HepG2 (cell line): ENCODE data around the gene TNRC18. TPM values are rescaled to one million over a fixed set of nuclear protein-coding genes. Genes with fewer than 3 reads are reported as not detected.
A peak's percentile ranks its signal among the peaks of the same experiment; 100 is the strongest.

ENCODE experiments used
- ADNP ChIP-seq: sonication (generic); formaldehyde crosslinking; IDR thresholded peaks from 2 replicates; pipeline ENCODE4 v1.4.0; 2020; ENCODE audit warnings: missing genetic modification reagents
- FOXA1 ChIP-seq, 2 experiments: fragments of 450-650 bp in 1 of 2; sonication (generic) in 1 of 2; formaldehyde crosslinking in 1 of 2; IDR thresholded peaks; 2 replicates each; pipeline versions ENCODE4 v1.4.0 to v1.6.1; 2016 to 2020; ENCODE audit warnings: missing genetic modification reagents in 1 of 2
- HNRNPH1 ChIP-seq: fragments of 200-400 bp; formaldehyde crosslinking; optimal IDR thresholded peaks from 2 replicates; pipeline ENCODE3; 2017; ENCODE audit warnings: mild to moderate bottlenecking, low read depth, low read length
- KDM1A ChIP-seq: IDR thresholded peaks from 2 replicates; pipeline ENCODE4 v1.6.1; 2016; ENCODE audit warnings: missing compliant biosample characterization
- KLF6 ChIP-seq: IDR thresholded peaks from 2 replicates; pipeline ENCODE4 v1.8.0; 2016; ENCODE audit warnings: missing biosample characterization, missing genetic modification reagents
- RARA ChIP-seq: IDR thresholded peaks from 2 replicates; pipeline ENCODE4 v1.6.1; 2016; ENCODE audit warnings: missing genetic modification reagents, missing compliant biosample characterization
- SATB2 ChIP-seq: sonication (generic); formaldehyde crosslinking; IDR thresholded peaks from 2 replicates; pipeline ENCODE4 v1.5.0; 2020; ENCODE audit warnings: missing genetic modification reagents
- ZFAT ChIP-seq: sonication (generic); formaldehyde crosslinking; conservative IDR thresholded peaks from 2 replicates; pipeline ENCODE4 v1.8.1; 2023; ENCODE audit warnings: missing genetic modification reagents, inconsistent platforms
- ZNF251 ChIP-seq: sonication (generic); formaldehyde crosslinking; IDR thresholded peaks from 2 replicates; pipeline ENCODE4 v1.9.0; 2021; ENCODE audit warnings: mild to moderate bottlenecking, missing genetic modification reagents
- ZSCAN9 ChIP-seq: IDR thresholded peaks from 2 replicates; pipeline ENCODE4 v1.6.1; 2016; ENCODE audit warnings: borderline replicate concordance
- polyA plus RNA-seq, 8 experiments: library from polyadenylated mRNA; depleted of rRNA in 3 of 8; stranded (reverse) in 7 of 8; unstranded in 1 of 8; fragments of >200 nt; fragmentation: Illumina TruSeq in 4 of 8; extraction: Trizol in 4 of 8; gene quantifications; 2 replicates each; pipeline versions ENCODE4 v1.2.1 to v1.2.3, GENCODE V29; 2011 to 2016; ENCODE audit warnings: low read depth in 4 of 8, missing spikeins in 1 of 8, mixed read lengths in 1 of 8; ENCODE audit not compliant: insufficient read depth in 1 of 8
- total RNA-seq, 5 experiments: library from RNA; depleted of rRNA; stranded (reverse); fragments of >200 nt; fragmentation: Illumina TruSeq; extraction: Trizol; gene quantifications; 2 replicates each; pipeline ENCODE4 v1.2.3, GENCODE V29; 2016; ENCODE audit warnings: low read depth in 1 of 5
- TF ChIP-seq, protein P1 (sequence below): sonication (generic); formaldehyde crosslinking; IDR thresholded peaks from 2 replicates; pipeline ENCODE4 v1.8.0; 2022; ENCODE audit warnings: mild to moderate bottlenecking, missing genetic modification reagents, borderline replicate concordance
- TF ChIP-seq, protein P2 (sequence below): sonication (generic); formaldehyde crosslinking; IDR thresholded peaks from 2 replicates; pipeline ENCODE4 v1.5.0; 2020; ENCODE audit warnings: mild to moderate bottlenecking, missing genetic modification reagents
- TF ChIP-seq, protein P3 (sequence below): IDR thresholded peaks from 2 replicates; pipeline ENCODE4 v1.6.1; 2016; ENCODE audit warnings: low read depth, control low read depth
- TF ChIP-seq, protein P4 (sequence below): sonication (generic); formaldehyde crosslinking; IDR thresholded peaks from 2 replicates; pipeline ENCODE4 v1.4.0; 2020; ENCODE audit warnings: missing genetic modification reagents; ENCODE audit errors: not compliant biosample characterization
- TF ChIP-seq, protein P5 (sequence below): sonication (generic); formaldehyde crosslinking; IDR thresholded peaks from 2 replicates; pipeline ENCODE4 v1.5.0; 2020; ENCODE audit warnings: mild to moderate bottlenecking, low read depth, missing genetic modification reagents, borderline replicate concordance
- TF ChIP-seq, protein P6 (sequence below): sonication (generic); formaldehyde crosslinking; IDR thresholded peaks from 2 replicates; pipeline ENCODE4 v1.5.0; 2020; ENCODE audit warnings: mild to moderate bottlenecking, missing genetic modification reagents
- TF ChIP-seq, protein P7 (sequence below): IDR thresholded peaks from 2 replicates; pipeline ENCODE4 v1.6.1; 2012; ENCODE audit warnings: low read depth, low read length, improper control_type of control experiment

Gene TNRC18
- total and polyA plus RNA-seq, 2 of the 13 experiments (the other 11 are each of a cell fraction or from before 2014, with no cell fraction given) = 11.7 to 17.4 TPM

DNA sequence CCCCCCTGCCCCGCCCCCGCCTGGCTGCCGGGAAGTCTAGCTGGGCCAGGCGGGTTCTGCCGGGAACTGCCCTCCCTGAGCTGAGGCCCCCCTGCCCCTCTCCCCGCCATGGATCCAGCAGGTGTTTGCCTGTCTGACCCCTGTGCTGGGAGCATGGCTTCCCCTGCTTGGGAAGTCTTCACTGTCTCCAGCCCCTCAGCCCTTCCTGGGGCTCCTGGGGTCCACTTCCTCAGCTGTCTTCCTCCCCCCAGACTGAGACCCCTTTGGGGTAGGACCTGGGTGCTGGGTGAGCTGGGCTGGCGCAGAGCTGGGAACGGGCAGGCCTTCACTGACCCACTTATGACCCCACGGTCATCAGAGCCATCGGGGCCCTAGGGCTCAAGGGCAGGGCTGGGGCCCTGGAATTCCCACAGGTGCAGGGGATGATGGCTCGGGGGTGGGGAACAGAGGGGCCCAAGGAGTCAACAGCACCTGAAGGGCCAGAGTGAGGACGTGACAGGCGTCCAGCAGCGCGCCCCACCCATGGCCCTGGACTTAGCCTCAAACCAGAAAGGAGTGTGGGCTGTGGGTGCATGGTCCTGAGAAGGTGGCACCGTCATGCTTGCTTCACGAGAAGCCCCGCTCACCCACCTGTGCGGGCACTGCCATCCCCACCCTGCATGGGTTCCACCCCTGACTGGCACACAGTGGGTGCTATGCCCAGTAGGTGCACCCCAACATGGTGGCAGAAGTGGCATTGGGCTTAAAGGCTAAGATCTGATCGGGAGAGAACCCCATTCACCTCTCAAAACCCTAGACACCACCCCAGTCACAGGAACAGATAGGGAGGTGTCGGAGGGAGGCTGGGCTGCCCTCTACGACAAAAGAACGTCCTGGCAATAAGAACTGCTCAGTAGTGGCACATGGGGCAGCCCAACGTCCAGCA, 16.2 kb upstream of the TNRC18 start (continued):
- TF ChIP-seq FOXA1 (IDR thresholded peaks at IDR 0.05) = no peak
- no peak; the same call in 1 of the 2 replicates for TF ChIP-seq FOXA1 (CRISPR knock-in tag; IDR thresholded peaks at IDR 0.05)
- peak; percentile 95 for TF ChIP-seq RARA
- TF ChIP-seq, protein P1, sequence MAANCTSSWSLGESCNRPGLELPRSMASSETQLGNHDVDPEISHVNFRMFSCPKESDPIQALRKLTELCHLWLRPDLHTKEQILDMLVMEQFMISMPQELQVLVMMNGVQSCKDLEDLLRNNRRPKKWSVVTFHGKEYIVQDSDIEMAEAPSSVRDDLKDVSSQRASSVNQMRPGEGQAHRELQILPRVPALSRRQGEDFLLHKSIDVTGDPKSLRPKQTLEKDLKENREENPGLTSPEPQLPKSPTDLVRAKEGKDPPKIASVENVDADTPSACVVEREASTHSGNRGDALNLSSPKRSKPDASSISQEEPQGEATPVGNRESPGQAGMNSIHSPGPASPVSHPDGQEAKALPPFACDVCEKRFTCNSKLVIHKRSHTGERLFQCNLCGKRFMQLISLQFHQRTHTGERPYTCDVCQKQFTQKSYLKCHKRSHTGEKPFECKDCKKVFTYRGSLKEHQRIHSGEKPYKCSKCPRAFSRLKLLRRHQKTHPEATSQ (CRISPR knock-in tag) = no peak
- no peak for TF ChIP-seq ZFAT (CRISPR knock-in tag)
- no peak for TF ChIP-seq ZSCAN9 (CRISPR knock-in tag)
- TF ChIP-seq, protein P2, sequence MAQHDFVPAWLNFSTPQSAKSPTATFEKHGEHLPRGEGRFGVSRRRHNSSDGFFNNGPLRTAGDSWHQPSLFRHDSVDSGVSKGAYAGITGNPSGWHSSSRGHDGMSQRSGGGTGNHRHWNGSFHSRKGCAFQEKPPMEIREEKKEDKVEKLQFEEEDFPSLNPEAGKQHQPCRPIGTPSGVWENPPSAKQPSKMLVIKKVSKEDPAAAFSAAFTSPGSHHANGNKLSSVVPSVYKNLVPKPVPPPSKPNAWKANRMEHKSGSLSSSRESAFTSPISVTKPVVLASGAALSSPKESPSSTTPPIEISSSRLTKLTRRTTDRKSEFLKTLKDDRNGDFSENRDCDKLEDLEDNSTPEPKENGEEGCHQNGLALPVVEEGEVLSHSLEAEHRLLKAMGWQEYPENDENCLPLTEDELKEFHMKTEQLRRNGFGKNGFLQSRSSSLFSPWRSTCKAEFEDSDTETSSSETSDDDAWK = no peak
- TF ChIP-seq, protein P3, sequence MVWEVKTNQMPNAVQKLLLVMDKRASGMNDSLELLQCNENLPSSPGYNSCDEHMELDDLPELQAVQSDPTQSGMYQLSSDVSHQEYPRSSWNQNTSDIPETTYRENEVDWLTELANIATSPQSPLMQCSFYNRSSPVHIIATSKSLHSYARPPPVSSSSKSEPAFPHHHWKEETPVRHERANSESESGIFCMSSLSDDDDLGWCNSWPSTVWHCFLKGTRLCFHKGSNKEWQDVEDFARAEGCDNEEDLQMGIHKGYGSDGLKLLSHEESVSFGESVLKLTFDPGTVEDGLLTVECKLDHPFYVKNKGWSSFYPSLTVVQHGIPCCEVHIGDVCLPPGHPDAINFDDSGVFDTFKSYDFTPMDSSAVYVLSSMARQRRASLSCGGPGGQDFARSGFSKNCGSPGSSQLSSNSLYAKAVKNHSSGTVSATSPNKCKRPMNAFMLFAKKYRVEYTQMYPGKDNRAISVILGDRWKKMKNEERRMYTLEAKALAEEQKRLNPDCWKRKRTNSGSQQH = no peak
- TF ChIP-seq ZNF251 (CRISPR knock-in tag) = no peak
- no peak for TF ChIP-seq ADNP (CRISPR knock-in tag)
- TF ChIP-seq SATB2 (CRISPR knock-in tag) = no peak
- TF ChIP-seq, protein P4, sequence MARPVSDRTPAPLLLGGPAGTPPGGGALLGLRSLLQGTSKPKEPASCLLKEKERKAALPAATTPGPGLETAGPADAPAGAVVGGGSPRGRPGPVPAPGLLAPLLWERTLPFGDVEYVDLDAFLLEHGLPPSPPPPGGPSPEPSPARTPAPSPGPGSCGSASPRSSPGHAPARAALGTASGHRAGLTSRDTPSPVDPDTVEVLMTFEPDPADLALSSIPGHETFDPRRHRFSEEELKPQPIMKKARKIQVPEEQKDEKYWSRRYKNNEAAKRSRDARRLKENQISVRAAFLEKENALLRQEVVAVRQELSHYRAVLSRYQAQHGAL = no peak
- TF ChIP-seq KDM1A (CRISPR knock-in tag) = no peak
- TF ChIP-seq HNRNPH1 = no peak
- TF ChIP-seq, protein P5, sequence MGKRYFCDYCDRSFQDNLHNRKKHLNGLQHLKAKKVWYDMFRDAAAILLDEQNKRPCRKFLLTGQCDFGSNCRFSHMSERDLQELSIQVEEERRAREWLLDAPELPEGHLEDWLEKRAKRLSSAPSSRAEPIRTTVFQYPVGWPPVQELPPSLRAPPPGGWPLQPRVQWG (CRISPR knock-in tag) = no peak
- TF ChIP-seq, protein P6, sequence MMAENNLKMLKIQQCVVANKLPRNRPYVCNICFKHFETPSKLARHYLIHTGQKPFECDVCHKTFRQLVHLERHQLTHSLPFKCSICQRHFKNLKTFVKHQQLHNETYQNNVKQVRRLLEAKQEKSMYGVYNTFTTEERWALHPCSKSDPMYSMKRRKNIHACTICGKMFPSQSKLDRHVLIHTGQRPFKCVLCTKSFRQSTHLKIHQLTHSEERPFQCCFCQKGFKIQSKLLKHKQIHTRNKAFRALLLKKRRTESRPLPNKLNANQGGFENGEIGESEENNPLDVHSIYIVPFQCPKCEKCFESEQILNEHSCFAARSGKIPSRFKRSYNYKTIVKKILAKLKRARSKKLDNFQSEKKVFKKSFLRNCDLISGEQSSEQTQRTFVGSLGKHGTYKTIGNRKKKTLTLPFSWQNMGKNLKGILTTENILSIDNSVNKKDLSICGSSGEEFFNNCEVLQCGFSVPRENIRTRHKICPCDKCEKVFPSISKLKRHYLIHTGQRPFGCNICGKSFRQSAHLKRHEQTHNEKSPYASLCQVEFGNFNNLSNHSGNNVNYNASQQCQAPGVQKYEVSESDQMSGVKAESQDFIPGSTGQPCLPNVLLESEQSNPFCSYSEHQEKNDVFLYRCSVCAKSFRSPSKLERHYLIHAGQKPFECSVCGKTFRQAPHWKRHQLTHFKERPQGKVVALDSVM (CRISPR knock-in tag) = peak; percentile 28; the same call in 1 of the 2 replicates
- TF ChIP-seq, protein P7, sequence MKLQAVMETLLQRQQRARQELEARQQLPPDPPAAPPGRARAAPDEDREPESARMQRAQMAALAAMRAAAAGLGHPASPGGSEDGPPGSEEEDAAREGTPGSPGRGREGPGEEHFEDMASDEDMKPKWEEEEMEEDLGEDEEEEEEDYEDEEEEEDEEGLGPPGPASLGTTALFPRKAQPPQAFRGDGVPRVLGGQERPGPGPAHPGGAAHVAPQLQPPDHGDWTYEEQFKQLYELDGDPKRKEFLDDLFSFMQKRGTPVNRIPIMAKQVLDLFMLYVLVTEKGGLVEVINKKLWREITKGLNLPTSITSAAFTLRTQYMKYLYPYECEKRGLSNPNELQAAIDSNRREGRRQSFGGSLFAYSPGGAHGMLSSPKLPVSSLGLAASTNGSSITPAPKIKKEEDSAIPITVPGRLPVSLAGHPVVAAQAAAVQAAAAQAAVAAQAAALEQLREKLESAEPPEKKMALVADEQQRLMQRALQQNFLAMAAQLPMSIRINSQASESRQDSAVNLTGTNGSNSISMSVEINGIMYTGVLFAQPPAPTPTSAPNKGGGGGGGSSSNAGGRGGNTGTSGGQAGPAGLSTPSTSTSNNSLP = no peak
- no peak for TF ChIP-seq KLF6 (CRISPR knock-in tag)
